HepG2 (cell line): ENCODE data around the gene BTG2. TPM values are rescaled to one million over a fixed set of nuclear protein-coding genes. Genes with fewer than 3 reads are reported as not detected.

ENCODE experiments used
- ATAC-seq: fragments of 200-7000 bp; cut with Tn5 transposase; 3 replicates; pipeline ENCODE4 v1.9.1; 2020; ENCODE audit warnings: mild to moderate bottlenecking, moderate library complexity
- BruUV-seq: library from RNA; stranded (reverse); fragments of 400-500 nt; replicated peaks from 2 replicates; lab custom pipeline; 2021; lab: Mats Ljungman, UMichigan
- CTCF ChIA-PET: fragments of 300-600 bp; formaldehyde crosslinking; extraction: SDS; loops from one replicate; lab custom pipeline; 2021; ENCODE audit warnings: low total read pairs, inconsistent platforms, low intra/inter-chr PET ratio; lab: Yijun Ruan, JAX
- POLR2A ChIA-PET: fragments of 350-600 bp; sonication (Branson Sonifier 250); formaldehyde crosslinking; loops from one replicate; lab custom pipeline; 2020; ENCODE audit warnings: antibody characterized with exemption, inconsistent platforms; lab: Yijun Ruan, JAX
- DNase-seq: peaks from one replicate; pipeline ENCODE4 v3.0.0-alpha.2; 2015; ENCODE audit warnings: low spot score
- FAIRE-seq: peaks from 3 replicates; lab custom pipeline; 2011; peaks lifted over from hg19 to GRCh38; lab: Jason Lieb, UNC
- H2AFZ ChIP-seq: one replicate; pipeline ENCODE4 v1.6.1; 2011; ENCODE audit warnings: low read length, inconsistent platforms
- H3K27ac ChIP-seq: fragments of 300-600 bp; 3 replicates; pipeline ENCODE4 v1.8.0; 2011; ENCODE audit warnings: mixed run types, mild to moderate bottlenecking, mixed read lengths, low read length, inconsistent platforms; ENCODE audit not compliant: insufficient read depth; ENCODE audit errors: extremely low read length
- H3K27me3 ChIP-seq, 2 experiments: fragments of 200-600 bp in 1 of 2; 2 replicates in 1 of 2; 3 replicates in 1 of 2; pipeline versions ENCODE4 v1.6.0 to v1.8.0; 2011; ENCODE audit warnings: low read length in 2 of 2, mild to moderate bottlenecking in 2 of 2, moderate library complexity in 2 of 2, inconsistent platforms in 1 of 2; ENCODE audit not compliant: insufficient read depth in 2 of 2, control insufficient read depth in 1 of 2
- H3K36me3 ChIP-seq, 2 experiments: fragments of 200-600 bp in 1 of 2; replicated peaks in 1 of 2; 2 replicates in 1 of 2; 3 replicates in 1 of 2; pipeline versions ENCODE4 v1.5.1 to v1.8.0; 2011; ENCODE audit warnings: low read length in 2 of 2, inconsistent platforms in 1 of 2; ENCODE audit not compliant: insufficient read depth in 2 of 2, control insufficient read depth in 1 of 2
- H3K4me1 ChIP-seq: 2 replicates; pipeline ENCODE4 v1.5.1; 2012; ENCODE audit warnings: low read length, inconsistent platforms; ENCODE audit not compliant: insufficient read depth
- H3K4me2 ChIP-seq: 2 replicates; pipeline ENCODE4 v1.6.0; 2011; ENCODE audit warnings: low read depth, low read length, inconsistent platforms
- H3K4me3 ChIP-seq, 3 experiments: fragments of 200-600 bp in 1 of 3; sonication (generic), shearing (Covaris generic) in 1 of 3; replicated peaks in 1 of 3; 2 replicates each; pipeline ENCODE4 v1.5.1; 2011 to 2016; ENCODE audit warnings: low read length in 3 of 3, inconsistent platforms in 2 of 3, low read depth in 2 of 3, mild to moderate bottlenecking in 2 of 3, control low read depth in 1 of 3, mixed read lengths in 1 of 3; ENCODE audit not compliant: insufficient read depth in 1 of 3
- H3K79me2 ChIP-seq: one replicate; pipeline ENCODE4 v1.6.1; 2011; ENCODE audit warnings: low read length, inconsistent platforms; ENCODE audit not compliant: insufficient read depth
- H3K9ac ChIP-seq: 2 replicates; pipeline ENCODE4 v1.6.0; 2011; ENCODE audit warnings: mild to moderate bottlenecking, low read depth, low read length, inconsistent platforms; ENCODE audit not compliant: insufficient read depth
- H3K9me3 ChIP-seq: 2 replicates; pipeline ENCODE4 v1.5.1; 2012; ENCODE audit warnings: mild to moderate bottlenecking, low read length
- H4K20me1 ChIP-seq: 2 replicates; pipeline ENCODE4 v1.6.0; 2011; ENCODE audit warnings: inconsistent platforms, mild to moderate bottlenecking, low read length, moderate library complexity; ENCODE audit not compliant: insufficient read depth
- EED ChIP-seq: sonication (generic); formaldehyde crosslinking; IDR thresholded peaks from 2 replicates; pipeline ENCODE4 v1.5.0; 2020; ENCODE audit warnings: mild to moderate bottlenecking, missing genetic modification reagents
- FOXK1 ChIP-seq: sonication (generic); formaldehyde crosslinking; IDR thresholded peaks from 2 replicates; pipeline ENCODE4 v1.4.0; 2020; ENCODE audit warnings: low read depth, missing genetic modification reagents, borderline replicate concordance
- JUN ChIP-seq: sonication (generic); formaldehyde crosslinking; IDR thresholded peaks from 2 replicates; pipeline ENCODE4 v1.4.0; 2020; ENCODE audit warnings: mild to moderate bottlenecking, missing genetic modification reagents
- MZF1 ChIP-seq: sonication (generic); formaldehyde crosslinking; IDR thresholded peaks from 2 replicates; pipeline ENCODE4 v1.8.1; 2023; ENCODE audit warnings: mild to moderate bottlenecking, missing genetic modification reagents, borderline replicate concordance
- SETDB1 ChIP-seq: sonication (generic); formaldehyde crosslinking; IDR thresholded peaks from 2 replicates; pipeline ENCODE4 v1.5.1; 2020; ENCODE audit warnings: missing genetic modification reagents, mild to moderate bottlenecking, borderline replicate concordance
- ZGPAT ChIP-seq: IDR thresholded peaks from 2 replicates; pipeline ENCODE4 v1.6.1; 2016; ENCODE audit warnings: mild to moderate bottlenecking
- ZHX2 ChIP-seq, 2 experiments: sonication (generic) in 1 of 2; formaldehyde crosslinking in 1 of 2; IDR thresholded peaks; 2 replicates each; pipeline versions ENCODE4 v1.6.1 to v1.9.0; 2014 to 2022; ENCODE audit warnings: antibody characterized with exemption in 1 of 2, borderline replicate concordance in 1 of 2, inconsistent platforms in 1 of 2, low read depth in 1 of 2, missing genetic modification reagents in 1 of 2
- ZNF10 ChIP-seq: sonication (generic); formaldehyde crosslinking; IDR thresholded peaks from 2 replicates; pipeline ENCODE4 v1.4.0; 2020; ENCODE audit warnings: mild to moderate bottlenecking, low read depth, missing genetic modification reagents, borderline replicate concordance
- ZNF468 ChIP-seq: sonication (generic); formaldehyde crosslinking; IDR thresholded peaks from 2 replicates; pipeline ENCODE4 v1.8.0; 2022; ENCODE audit warnings: mild to moderate bottlenecking, moderate library complexity, missing genetic modification reagents
- ZNF574 ChIP-seq: sonication (generic); formaldehyde crosslinking; IDR thresholded peaks from 2 replicates; pipeline ENCODE4 v1.4.0; 2020; ENCODE audit warnings: missing genetic modification reagents
- WGBS: methylation state at CpG from one replicate; pipeline ENCODE4 v1.1.6; 2017; ENCODE audit warnings: low lambda C conversion rate; 5-methylcytosine and 5-hydroxymethylcytosine counted together
- in situ Hi-C: cut with HindIII; loops from 2 replicates; pipeline ENCODE4 v1.10.0; 2017; ENCODE audit warnings: low pct_unique_long_range_greater_than_20kb; ENCODE audit not compliant: extremely low pct_ligation_motif_present
- intact Hi-C: fragments of 100-400 bp; cut with micrococcal nuclease; formaldehyde crosslinking; loops from one replicate; pipeline ENCODE4 v1.10.0; 2022; ENCODE audit not compliant: unreplicated experiment
- polyA plus RNA-seq, 8 experiments: library from polyadenylated mRNA; depleted of rRNA in 3 of 8; stranded (reverse) in 7 of 8; unstranded in 1 of 8; fragments of >200 nt; fragmentation: Illumina TruSeq in 4 of 8; extraction: Trizol in 4 of 8; gene quantifications; 2 replicates each; pipeline versions ENCODE4 v1.2.1 to v1.2.3, GENCODE V29; 2011 to 2016; ENCODE audit warnings: low read depth in 4 of 8, missing spikeins in 1 of 8, mixed read lengths in 1 of 8; ENCODE audit not compliant: insufficient read depth in 1 of 8
- total RNA-seq, 5 experiments: library from RNA; depleted of rRNA; stranded (reverse); fragments of >200 nt; fragmentation: Illumina TruSeq; extraction: Trizol; gene quantifications; 2 replicates each; pipeline ENCODE4 v1.2.3, GENCODE V29; 2016; ENCODE audit warnings: low read depth in 1 of 5
- TF ChIP-seq, protein P1 (sequence below): sonication (generic); formaldehyde crosslinking; IDR thresholded peaks from 2 replicates; pipeline ENCODE4 v1.4.0; 2020; ENCODE audit warnings: missing genetic modification reagents

BTG2 gene
- total and polyA plus RNA-seq, 2 of the 13 experiments (the other 11 are each of a cell fraction or from before 2014, with no cell fraction given): 13.6 to 18.3 TPM

DNA sequence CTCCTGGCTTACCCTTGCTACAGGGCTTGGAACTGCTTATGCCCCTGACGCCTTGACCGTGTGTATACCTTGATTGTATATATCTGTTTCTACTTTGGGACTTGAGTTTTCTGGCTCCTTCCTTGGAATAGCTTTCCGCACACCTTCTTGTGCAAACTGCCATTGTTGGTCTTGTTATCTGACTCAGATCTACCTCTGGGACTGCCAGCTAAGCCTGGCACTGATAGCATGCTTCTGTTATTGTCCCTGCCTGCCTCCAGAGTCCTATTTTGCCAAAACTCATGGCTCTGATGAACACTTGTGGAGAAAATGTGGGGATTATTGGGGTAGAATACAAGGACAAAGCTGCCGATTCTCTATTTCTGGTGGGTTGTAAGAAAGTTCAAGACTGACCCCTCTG lies 30.2 kb downstream of the BTG2 start:
- CTCF ChIA-PET: no interaction called here
- BruUV-seq: no TSS peak
- H4K20me1 ChIP-seq: no peaks in the 10 kb centered on the region
- in situ Hi-C loops: no loop called here
- peaks cover 0 to 2% of the 10 kb centered on the region in 2 experiments; a peak in 2 of 5 replicates for H3K27me3 ChIP-seq
- no peak for ATAC-seq
- no peaks in the 10 kb centered on the region for H3K4me1 ChIP-seq
- no peak overlapping the region for H3K9ac ChIP-seq
- intact Hi-C loops: no loop called here
- POLR2A ChIA-PET: no interaction called here
- H3K27ac ChIP-seq: no peak overlapping the region
- FAIRE-seq: no peak
- no peaks in the 10 kb centered on the region for H3K79me2 ChIP-seq
- WGBS: 33% methylated on average over 4 of the region's 4 CpGs
- no peak overlapping the region for H3K4me2 ChIP-seq
- no peak for DNase-seq
- no peaks in the 10 kb centered on the region for H3K36me3 ChIP-seq
- H3K4me3 ChIP-seq: no peak overlapping the region
- H2AFZ ChIP-seq: no peak overlapping the region
- H3K9me3 ChIP-seq: no peaks in the 10 kb centered on the region
- TF ChIP-seq, protein P1, sequence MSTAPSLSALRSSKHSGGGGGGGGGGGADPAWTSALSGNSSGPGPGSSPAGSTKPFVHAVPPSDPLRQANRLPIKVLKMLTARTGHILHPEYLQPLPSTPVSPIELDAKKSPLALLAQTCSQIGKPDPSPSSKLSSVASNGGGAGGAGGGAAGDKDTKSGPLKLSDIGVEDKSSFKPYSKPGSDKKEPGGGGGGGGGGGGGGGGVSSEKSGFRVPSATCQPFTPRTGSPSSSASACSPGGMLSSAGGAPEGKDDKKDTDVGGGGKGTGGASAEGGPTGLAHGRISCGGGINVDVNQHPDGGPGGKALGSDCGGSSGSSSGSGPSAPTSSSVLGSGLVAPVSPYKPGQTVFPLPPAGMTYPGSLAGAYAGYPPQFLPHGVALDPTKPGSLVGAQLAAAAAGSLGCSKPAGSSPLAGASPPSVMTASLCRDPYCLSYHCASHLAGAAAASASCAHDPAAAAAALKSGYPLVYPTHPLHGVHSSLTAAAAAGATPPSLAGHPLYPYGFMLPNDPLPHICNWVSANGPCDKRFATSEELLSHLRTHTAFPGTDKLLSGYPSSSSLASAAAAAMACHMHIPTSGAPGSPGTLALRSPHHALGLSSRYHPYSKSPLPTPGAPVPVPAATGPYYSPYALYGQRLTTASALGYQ (CRISPR knock-in tag): no peak
- TF ChIP-seq ZHX2 (IDR thresholded peaks at IDR 0.05; ENCODE audit: low read depth) (no peak), ZHX2 (CRISPR knock-in tag; IDR thresholded peaks at IDR 0.05; ENCODE audit: borderline replicate concordance) (no peak), ZNF574 (CRISPR knock-in tag) (no peak), MZF1 (CRISPR knock-in tag) (no peak), FOXK1 (CRISPR knock-in tag) (no peak), SETDB1 (CRISPR knock-in tag) (no peak), ZGPAT (CRISPR knock-in tag) (no peak), JUN (CRISPR knock-in tag) (no peak), ZNF468 (CRISPR knock-in tag) (no peak), EED (CRISPR knock-in tag) (no peak), ZNF10 (CRISPR knock-in tag) (no peak)
